HUES64 (cell line): ENCODE data around the gene ZNF568.

Source experiments
- H3K27ac ChIP-seq: 2 replicates; pipeline ENCODE4 v1.7.0; 2013; ENCODE audit warnings: low read depth, low read length, inconsistent platforms
- H3K27me3 ChIP-seq: 2 replicates; pipeline ENCODE4 v1.6.1; 2013; ENCODE audit warnings: mild to moderate bottlenecking, low read length; ENCODE audit not compliant: insufficient read depth
- H3K36me3 ChIP-seq: 2 replicates; pipeline ENCODE4 v1.6.1; 2013; ENCODE audit warnings: mild to moderate bottlenecking, low read length; ENCODE audit not compliant: insufficient read depth
- H3K4me1 ChIP-seq: 2 replicates; pipeline ENCODE4 v1.6.1; 2013; ENCODE audit warnings: mild to moderate bottlenecking, low read length, moderate library complexity; ENCODE audit not compliant: insufficient read depth
- H3K4me3 ChIP-seq: 2 replicates; pipeline ENCODE4 v1.5.1; 2013; ENCODE audit warnings: mild to moderate bottlenecking, low read length, moderate library complexity
- H3K9ac ChIP-seq: 2 replicates; pipeline ENCODE4 v1.6.1; 2013; ENCODE audit warnings: mild to moderate bottlenecking, low read depth, low read length
- H3K9me3 ChIP-seq: 2 replicates; pipeline ENCODE4 v1.6.1; 2013; ENCODE audit warnings: low read depth, low read length; ENCODE audit not compliant: insufficient read depth
- WGBS: fragments of 150-250, 120-280 bp; methylation state at CpG from one replicate; pipeline ENCODE4 v1.1.7; 2013; ENCODE audit warnings: missing lambda C conversion rate; 5-methylcytosine and 5-hydroxymethylcytosine counted together

ZNF568 gene

GRCh38 chr19:36962346-36962745 lies 46.2 kb downstream of the ZNF568 start:
- H3K36me3 ChIP-seq, result no peaks in the 10 kb centered on the region
- no peak overlapping the region for H3K9ac ChIP-seq
- no peak overlapping the region for H3K27ac ChIP-seq
- H3K4me1 ChIP-seq, result no peaks in the 10 kb centered on the region
- H3K27me3 ChIP-seq, result no peaks in the 10 kb centered on the region
- peaks cover 62% of the 10 kb centered on the region for H3K9me3 ChIP-seq
- H3K4me3 ChIP-seq, result no peak overlapping the region
- WGBS, result 83% methylated on average over 5 of the region's 6 CpGs

GRCh38 chr19:36963280-36963679 lies 47.1 kb downstream of the ZNF568 start:
- Histone ChIP-seq H3K4me3 (no peak overlapping the region), H3K27ac (no peak overlapping the region), H3K4me1 (no peaks in the 10 kb centered on the region), H3K9ac (no peak overlapping the region), H3K9me3 (peaks cover 60% of the 10 kb centered on the region), H3K27me3 (no peaks in the 10 kb centered on the region), H3K36me3 (no peaks in the 10 kb centered on the region)
- WGBS, result 94% methylated on average over 2 of the region's 2 CpGs

- H3K4me1 ChIP-seq, result no peaks in the 10 kb centered on the region
- no peak overlapping the region for H3K27ac ChIP-seq
- 95% methylated on average over 25 of the region's 25 CpGs for WGBS
- H3K9ac ChIP-seq, result no peak overlapping the region
- H3K27me3 ChIP-seq, result no peaks in the 10 kb centered on the region
- no peaks in the 10 kb centered on the region for H3K36me3 ChIP-seq
- peaks cover 64% of the 10 kb centered on the region for H3K9me3 ChIP-seq
- peak overlapping the region; percentile 81; the same call in 1 of the 2 replicates for H3K4me3 ChIP-seq
These were observed 56.4 kb downstream of the ZNF568 start for GRCh38 chr19:36972571-36972970.

GRCh38 chr19:36973021-36973843 lies 57.1 kb downstream of the ZNF568 start:
- Histone ChIP-seq H3K36me3 (no peaks in the 10 kb centered on the region), H3K27me3 (no peaks in the 10 kb centered on the region), H3K4me1 (no peaks in the 10 kb centered on the region), H3K9me3 (peaks cover 66% of the 10 kb centered on the region), H3K9ac (peak overlapping the region; percentile 72), H3K4me3 (peak overlapping the region; percentile 81), H3K27ac (no peak overlapping the region)
- WGBS, result 94% methylated on average over 56 of the region's 56 CpGs

GRCh38 chr19:36973844-36974195 lies 57.7 kb downstream of the ZNF568 start:
- no peaks in the 10 kb centered on the region for H3K36me3 ChIP-seq
- no peaks in the 10 kb centered on the region for H3K27me3 ChIP-seq
- peaks cover 67% of the 10 kb centered on the region for H3K9me3 ChIP-seq
- peak overlapping the region; percentile 72; the same call in 1 of the 2 replicates for H3K9ac ChIP-seq
- peak overlapping the region; percentile 81 for H3K4me3 ChIP-seq
- H3K4me1 ChIP-seq, result no peaks in the 10 kb centered on the region
- H3K27ac ChIP-seq, result no peak overlapping the region
- 94% methylated on average over 6 of the region's 6 CpGs for WGBS

GRCh38 chr19:36986131-36986530 lies 70.0 kb downstream of the ZNF568 start:
- Histone ChIP-seq H3K9ac (no peak overlapping the region), H3K27ac (no peak overlapping the region), H3K9me3 (peaks cover 77% of the 10 kb centered on the region), H3K36me3 (no peaks in the 10 kb centered on the region), H3K4me3 (peak overlapping the region; percentile 7; the same call in 1 of the 2 replicates), H3K27me3 (no peaks in the 10 kb centered on the region), H3K4me1 (no peaks in the 10 kb centered on the region)
- WGBS, result 75% methylated on average over 2 of the region's 2 CpGs

GRCh38 chr19:36986601-36987000 lies 70.5 kb downstream of the ZNF568 start:
- no peak overlapping the region for H3K27ac ChIP-seq
- WGBS, result 78% methylated on average over 7 of the region's 7 CpGs
- H3K36me3 ChIP-seq, result no peaks in the 10 kb centered on the region
- H3K9me3 ChIP-seq, result peaks cover 78% of the 10 kb centered on the region
- no peaks in the 10 kb centered on the region for H3K4me1 ChIP-seq
- no peaks in the 10 kb centered on the region for H3K27me3 ChIP-seq
- no peak overlapping the region for H3K4me3 ChIP-seq
- no peak overlapping the region for H3K9ac ChIP-seq

GRCh38 chr19:36987091-36987490 lies 71.0 kb downstream of the ZNF568 start:
- Histone ChIP-seq H3K36me3 (no peaks in the 10 kb centered on the region), H3K27ac (no peak overlapping the region), H3K9ac (no peak overlapping the region), H3K4me1 (no peaks in the 10 kb centered on the region), H3K9me3 (peaks cover 75% of the 10 kb centered on the region), H3K4me3 (no peak overlapping the region), H3K27me3 (no peaks in the 10 kb centered on the region)
- 86% methylated on average over 3 of the region's 3 CpGs for WGBS

- H3K27ac ChIP-seq, result no peak overlapping the region
- H3K4me3 ChIP-seq, result no peak overlapping the region
- H3K9me3 ChIP-seq, result peaks cover 67% of the 10 kb centered on the region
- no peaks in the 10 kb centered on the region for H3K4me1 ChIP-seq
- WGBS, result 88% methylated on average over 8 of the region's 8 CpGs
- no peak overlapping the region for H3K9ac ChIP-seq
- H3K27me3 ChIP-seq, result no peaks in the 10 kb centered on the region
- peaks cover 3% of the 10 kb centered on the region; the same call in 1 of the 2 replicates for H3K36me3 ChIP-seq
These were observed 81.2 kb downstream of the ZNF568 start for GRCh38 chr19:36997152-36997842.

GRCh38 chr19:36997843-36998235 lies 81.7 kb downstream of the ZNF568 start:
- Histone ChIP-seq H3K9ac (no peak overlapping the region), H3K27me3 (no peaks in the 10 kb centered on the region), H3K4me3 (no peak overlapping the region), H3K4me1 (no peaks in the 10 kb centered on the region), H3K9me3 (peaks cover 63% of the 10 kb centered on the region), H3K36me3 (peaks cover 3% of the 10 kb centered on the region; the same call in 1 of the 2 replicates), H3K27ac (no peak overlapping the region)
- WGBS, result 86% methylated on average over 7 of the region's 7 CpGs

GRCh38 chr19:36999313-36999712 lies 83.2 kb downstream of the ZNF568 start:
- no peak overlapping the region for H3K27ac ChIP-seq
- no peak overlapping the region for H3K9ac ChIP-seq
- no peaks in the 10 kb centered on the region for H3K27me3 ChIP-seq
- peaks cover 3% of the 10 kb centered on the region; the same call in 1 of the 2 replicates for H3K36me3 ChIP-seq
- WGBS, result 100% methylated on average over 2 of the region's 2 CpGs
- no peaks in the 10 kb centered on the region for H3K4me1 ChIP-seq
- H3K9me3 ChIP-seq, result peaks cover 55% of the 10 kb centered on the region
- no peak overlapping the region for H3K4me3 ChIP-seq
